Renal cortical epithelial cell (primary cell): Measurements from ENCODE around the gene CCR5AS.
"Not testable (repeated sequence)": the region's sequence is repeated elsewhere in the genome, so short reads cannot be mapped to it uniquely, and the experiment has no call there.

Experiments
- DNase-seq: peaks from one replicate; pipeline ENCODE4 v3.0.0-alpha.2; 2011; ENCODE audit warnings: low read depth

Gene CCR5AS

DNA sequence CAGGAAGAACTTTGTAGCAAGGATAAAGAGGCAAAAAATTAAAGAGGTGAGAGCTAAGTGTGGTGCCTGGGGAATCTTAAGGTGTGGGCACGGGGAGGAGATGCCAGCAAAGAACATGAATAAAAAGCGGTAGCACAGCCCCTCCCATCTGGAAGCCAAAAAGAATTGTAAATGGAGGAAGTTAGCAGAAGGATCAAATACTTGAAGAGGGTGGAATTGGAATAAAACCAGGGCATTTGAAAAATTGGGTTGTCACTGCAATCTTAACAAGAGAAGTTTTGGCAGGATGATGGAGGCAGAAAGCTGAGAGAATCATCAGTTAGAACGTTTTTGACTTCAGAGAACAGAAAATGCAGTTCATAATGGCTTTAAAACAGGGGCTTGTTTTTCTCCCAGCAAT, 50.6 kb downstream of the CCR5AS start:
- DNase-seq: no peak

DNA sequence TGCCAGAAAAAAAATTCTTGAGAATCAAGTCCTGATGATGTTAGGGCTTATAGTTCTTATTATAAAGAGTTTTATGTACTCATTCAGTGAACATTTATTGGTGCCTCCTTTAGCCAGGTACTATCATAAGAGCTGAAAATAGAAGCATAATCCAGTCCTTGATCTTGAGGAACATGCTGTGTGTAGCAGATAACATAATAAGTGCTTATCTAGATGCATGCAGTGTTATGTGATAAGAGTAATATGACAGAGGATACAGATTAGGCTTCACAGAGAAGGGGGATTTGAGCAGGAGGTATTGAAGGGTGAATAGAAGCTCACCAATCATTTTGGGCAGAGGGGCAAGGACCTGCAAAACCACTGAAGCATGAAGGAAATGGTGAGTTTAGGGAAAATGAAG, 51.9 kb downstream of the CCR5AS start:
- no peak for DNase-seq

DNA sequence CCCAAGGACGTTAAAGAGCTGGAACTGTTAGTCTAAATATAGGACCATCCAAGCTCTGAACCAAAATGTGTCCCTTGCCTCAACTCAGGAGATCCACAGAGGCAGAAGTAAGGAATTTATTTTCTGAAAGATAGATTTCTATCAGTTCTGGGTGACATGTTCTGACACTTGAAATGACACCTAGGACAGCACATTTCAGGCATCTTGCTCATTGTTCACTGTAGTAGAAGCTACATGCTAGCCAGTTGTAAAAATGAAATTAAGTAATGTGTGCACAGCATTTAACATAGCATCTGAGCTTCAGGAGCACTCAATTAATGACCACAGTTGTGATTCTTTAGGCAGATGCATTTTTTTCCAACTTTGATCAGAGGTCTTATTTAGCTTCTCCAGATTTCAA, 52.4 kb downstream of the CCR5AS start:
- no peak for DNase-seq

DNA sequence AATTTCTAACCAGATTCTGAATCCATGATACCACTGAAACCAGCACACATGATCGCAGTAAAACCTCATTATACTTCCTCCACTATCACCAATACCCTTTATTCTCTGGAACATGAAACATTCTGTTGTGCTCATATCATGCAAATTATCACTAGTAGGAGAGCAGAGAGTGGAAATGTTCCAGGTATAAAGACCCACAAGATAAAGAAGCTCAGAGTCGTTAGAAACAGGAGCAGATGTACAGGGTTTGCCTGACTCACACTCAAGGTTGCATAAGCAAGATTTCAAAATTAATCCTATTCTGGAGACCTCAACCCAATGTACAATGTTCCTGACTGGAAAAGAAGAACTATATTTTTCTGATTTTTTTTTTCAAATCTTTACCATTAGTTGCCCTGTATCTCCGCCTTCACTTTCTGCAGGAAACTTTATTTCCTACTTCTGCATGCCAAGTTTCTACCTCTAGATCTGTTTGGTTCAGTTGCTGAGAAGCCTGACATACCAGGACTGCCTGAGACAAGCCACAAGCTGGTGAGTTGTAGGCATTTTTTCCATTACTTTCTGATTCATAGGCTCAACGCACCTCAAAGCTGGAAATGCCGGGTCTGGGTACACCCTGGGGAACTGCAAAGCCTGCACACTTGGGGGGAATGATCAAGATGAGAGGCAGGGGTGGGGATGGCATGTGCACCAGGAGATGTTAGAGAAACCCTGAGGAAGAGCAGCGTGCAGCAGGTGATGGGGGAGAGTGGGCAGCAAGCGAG, 53.0 kb downstream of the CCR5AS start, which contains the start of gene CCR2:
CCR2 (plus strand) TSS at position 465 of the 764 bp plus-strand sequence. CDS start 3,417 bp downstream, outside the sequence.
- DNase-seq: no peak

DNA sequence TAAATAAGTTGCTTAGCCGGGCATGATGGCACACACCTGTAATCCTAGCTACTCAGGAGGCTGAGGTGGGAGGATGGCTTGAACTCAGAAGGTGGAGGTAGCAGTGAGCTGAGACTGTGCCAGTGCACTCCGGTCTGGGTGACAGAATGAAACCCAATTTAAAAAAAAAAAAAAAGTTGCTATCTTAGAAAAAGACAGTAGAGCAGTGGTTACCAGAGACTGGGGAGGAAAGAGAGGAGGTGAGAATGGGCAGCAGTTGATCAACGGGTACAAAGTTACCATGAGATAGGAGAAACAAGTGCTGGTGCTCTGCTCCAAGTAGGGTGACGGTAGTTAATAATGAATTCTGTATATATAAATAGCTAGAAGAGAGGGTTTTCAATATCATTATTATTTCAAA, 53.8 kb downstream of the CCR5AS start:
- no peak for DNase-seq

DNA sequence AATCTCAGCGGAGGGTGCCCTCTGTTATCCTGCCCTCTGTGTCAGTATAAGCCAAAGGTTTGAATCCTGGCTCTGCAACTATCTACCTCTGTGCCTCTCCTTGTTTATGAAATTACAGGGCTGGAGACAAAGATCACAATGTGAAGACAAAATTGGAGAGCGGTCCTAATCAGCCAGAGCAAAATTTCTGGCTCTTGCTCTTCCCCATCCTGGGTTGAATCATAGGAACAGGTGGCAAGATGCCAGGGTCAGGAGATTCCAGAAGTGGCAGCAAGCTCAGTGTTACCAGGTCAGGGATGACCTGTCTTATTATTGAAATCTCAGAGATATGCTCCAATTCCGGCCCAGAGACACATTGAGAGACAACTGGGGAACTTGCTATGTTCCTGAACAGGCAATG, 55.2 kb downstream of the CCR5AS start:
- DNase-seq: no peak

DNA sequence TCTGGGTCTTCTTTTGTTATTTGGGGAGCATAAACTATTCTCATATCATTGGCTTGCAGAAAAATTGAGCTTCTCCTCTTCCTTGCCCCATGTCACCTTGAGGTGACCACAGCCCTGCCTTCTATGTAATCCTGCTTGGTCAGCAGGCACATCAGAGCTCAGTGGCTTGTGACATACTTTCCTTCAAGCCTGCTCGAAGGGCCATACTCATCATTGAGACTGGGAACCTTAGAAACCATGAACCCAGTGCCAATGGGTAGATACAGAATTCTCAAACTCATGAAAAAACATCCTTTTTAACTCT, 56.7 kb downstream of the CCR5AS start:
- DNase-seq: no peak

DNA sequence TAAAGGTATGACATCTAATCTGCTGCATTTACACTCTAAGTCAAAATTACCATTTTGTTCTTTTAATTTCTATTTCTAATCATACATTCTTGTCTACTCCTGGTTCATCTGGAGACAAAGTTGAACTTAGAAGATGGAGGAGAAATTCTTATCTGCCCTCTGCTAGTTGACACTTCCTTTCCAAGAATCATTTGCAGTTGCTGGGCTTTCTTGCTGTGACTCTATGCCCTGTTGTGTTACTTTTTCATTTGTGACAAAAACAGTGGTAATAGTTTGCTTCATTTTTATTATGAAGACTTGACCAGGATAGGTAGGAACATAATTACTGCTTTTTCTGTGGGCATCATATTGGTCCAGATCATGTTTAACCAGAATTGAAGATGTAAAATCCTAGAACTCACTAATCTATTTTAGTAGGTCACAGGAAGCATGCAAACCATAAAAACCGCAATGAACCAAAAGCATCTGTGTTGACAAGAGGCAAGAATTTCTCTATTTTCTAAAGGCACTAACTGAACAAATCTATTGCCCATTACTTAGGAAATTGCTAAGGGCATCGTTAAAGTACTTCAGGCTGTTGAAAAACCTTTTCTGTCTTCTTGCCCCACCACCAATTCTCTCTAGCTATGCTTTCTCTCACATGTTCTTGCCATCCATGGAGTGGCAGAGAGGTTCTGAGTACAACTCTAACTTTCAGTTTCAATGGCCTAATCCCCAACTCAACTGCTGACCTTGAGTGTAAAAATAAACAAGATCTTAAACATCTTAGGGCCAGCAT, 57.2 kb downstream of the CCR5AS start:
- DNase-seq: no peak

DNA sequence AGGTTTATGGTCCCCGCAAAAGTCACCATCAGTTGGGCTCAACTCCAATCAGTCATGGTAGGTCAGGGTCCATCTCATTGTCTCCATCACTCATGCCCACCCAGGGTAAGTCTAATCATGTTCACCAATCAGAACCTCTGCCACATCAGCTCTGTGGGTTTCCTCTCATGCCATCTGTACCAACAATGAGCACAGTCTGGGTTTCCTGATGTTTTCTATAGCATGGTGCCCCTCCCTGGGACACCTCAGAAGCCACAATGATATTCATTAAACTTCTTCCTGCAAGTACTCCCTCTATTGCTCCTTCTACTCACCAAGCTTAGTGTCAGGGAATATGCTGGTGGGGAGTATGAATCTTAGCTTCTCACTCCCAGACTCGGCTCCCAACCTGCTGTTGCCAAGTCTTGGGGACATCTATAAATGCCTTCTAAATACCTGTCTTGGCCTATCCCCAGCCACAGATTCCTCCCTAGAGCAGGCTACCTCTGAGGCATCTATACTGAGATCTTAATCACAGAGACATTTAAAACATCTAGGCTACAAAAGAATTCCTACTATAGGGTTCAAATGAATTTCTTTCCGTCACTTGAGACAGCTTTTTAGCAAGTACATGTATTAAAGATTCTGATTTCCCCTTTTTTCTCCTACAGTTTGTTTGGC, 57.9 kb downstream of the CCR5AS start:
- no peak for DNase-seq

DNA sequence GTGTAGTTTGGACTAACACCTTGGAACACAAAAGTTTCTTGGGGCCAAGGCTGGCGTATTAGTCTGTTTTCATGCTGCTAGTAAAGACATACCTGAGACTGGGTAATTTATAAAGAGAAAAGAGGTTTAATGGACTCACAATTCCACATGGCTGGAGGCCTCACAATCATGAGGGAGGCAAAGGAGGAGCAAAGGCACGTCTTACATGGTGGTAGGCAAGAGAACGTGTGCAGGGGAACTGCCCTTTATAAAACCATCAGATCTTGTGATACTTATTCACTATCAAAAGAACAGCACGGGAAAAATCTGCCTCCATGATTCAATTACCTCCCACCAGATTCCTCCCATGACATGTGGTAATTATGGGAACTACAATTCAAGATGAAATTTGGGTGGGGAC, 62.4 kb downstream of the CCR5AS start:
- DNase-seq: no peak

DNA sequence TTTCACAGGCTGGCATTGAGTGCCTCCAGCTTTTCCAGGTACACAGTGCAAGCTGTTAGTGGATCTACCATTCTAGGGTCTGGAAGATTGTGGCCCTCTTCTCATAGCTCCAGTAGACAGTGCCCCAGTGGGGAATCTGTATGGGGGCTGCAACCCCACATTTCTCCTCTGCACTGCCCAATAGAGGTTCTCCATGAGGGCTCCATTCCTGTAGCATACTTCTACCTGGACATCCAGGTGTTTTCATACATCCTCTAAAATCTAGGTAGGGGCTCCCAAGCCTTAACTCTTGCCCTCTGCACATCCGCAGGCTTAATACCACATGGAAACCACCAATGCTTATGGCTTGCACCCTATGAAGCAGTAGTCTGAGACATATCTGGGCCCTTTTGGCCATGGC, 68.0 kb downstream of the CCR5AS start:
- no peak for DNase-seq

DNA sequence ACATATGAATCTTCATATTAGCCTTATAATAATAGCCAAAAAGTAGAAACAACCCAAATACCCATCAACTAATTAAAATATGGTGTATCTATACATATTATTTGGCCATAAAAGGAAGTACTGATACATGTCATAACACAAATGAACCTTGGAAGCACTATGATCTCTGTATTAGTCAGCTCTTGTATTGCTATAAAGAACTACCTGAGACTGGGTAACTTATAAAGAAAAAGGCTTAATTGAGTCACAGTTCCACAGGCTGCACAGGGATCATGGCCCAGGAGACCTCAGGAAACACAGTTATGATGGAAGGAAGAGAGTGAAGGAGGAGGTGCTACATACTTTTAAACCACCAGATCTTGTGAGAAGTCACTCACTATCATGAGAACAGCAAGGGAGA, 69.0 kb downstream of the CCR5AS start:
- DNase-seq: no peak

DNA sequence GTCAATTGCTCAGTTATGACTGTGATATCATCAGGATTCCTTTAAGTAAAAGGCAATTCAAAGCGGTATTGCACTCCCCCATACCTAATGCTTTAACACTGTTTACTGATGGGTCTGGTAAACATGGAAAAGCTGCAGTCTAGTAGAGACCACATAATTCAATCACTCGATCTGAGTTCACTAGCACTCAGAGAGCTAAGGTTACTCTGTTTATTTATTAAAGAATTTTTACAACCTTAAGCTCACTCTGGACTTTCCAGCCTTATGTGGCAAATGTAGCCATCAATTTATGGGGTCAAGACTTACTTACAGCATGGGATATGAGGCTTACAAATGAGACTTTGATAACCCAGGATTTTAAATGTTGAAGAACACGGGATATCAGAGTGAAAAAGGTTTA, 71.3 kb downstream of the CCR5AS start:
- no peak for DNase-seq

DNA sequence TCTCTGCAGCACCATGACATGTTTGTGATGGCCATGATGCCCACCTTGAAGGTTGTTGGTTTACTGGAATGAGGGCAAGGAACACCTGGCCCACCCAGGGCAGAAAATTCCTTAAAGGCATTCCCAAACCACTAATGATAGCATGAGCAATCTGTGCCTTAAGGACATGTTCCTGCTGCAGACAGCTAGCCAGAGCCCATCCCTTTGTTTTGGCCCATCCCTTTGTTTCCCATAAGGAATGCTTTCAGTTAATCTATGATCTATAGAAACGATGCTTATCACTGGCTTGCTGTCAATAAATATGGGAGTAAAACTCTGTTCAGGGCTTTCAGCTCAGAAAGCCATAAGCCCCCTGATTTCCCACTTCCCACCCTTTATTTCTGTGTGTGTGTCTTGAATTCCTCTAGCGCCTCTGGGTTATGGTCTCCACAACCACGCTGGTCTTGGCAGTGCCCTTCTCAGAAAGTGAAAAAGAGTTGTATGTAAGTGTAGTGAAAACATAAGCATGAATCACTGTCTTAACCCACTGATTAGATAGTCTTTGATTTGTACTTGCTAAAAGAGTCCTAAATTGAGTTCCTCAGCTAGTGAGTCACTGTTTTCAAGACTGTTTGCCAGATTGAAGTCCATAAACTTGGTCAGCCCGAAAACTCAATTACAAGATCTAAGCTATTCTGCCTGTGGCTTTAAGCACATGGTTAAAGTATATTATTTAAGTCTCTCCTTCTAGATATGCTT, 72.0 kb downstream of the CCR5AS start:
- peak; percentile 78 for DNase-seq

DNA sequence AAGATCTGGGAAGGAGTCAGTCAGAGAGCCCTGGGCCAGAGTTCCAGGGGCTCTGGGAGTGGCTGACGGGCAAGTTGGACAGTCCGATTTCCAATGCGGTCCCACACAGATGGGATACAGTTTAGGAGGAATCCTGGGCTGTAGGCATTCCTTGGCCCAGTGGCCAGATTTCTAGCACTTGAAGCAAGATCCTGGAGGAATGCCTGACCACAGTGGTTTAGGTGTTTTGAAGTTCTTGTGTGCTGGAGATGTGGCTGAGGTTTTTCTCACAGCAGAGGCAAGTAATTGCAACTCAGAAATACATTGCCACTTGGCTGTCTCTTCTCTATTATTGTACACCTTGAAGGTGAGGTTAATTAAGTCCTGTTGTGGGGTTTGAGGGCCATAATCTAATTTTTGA, 76.2 kb downstream of the CCR5AS start:
- DNase-seq: not testable (repeated sequence)

DNA sequence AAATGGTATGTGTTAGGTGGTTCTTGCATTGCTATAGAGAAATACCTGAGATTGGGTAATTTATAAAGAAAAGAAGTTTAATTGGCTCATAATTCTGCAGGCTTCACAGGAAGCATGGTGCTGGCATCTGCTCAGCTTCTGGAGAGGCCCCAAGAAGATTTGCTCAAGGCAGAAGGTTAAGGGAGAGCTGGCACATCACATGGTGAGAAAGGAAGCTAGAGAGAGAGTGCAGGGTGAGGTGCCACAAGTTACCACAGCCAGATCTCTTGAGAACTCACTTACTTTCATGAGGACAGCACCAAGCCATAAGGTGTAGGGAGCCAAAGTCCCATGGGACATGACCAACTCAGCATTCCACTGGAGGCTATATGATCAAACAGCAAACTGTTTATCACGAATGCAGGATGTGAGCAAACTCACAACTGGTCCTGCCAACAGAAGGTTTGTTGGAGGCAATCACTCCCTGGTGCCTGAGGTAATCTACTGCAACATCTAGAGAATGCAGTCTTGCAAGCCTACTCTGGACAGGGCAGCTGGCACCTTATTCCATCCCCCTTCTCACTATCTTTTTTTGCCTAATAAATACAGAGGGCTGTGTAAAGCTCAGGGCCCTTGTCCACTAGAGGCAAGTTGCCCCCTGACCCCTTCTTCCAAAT, 81.1 kb downstream of the CCR5AS start:
- no peak for DNase-seq

DNA sequence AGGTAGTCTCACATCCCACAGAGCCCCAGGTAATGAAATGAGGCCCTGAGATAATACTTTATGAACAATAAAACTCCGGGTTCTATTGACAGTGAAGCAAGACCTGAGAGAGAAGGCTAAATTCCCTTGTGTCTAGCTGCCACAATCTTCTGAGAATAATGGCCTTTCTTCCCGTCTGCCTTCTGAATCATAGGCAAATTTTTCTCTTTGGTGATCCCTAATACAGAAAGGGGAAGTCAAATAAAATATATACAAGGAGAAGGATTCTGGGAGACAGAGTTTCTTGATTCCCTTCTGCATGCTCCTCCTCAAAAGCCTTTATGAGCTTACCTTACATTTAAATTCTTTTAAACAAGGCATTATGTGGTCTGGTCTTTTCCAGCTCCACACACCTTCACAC, 82.8 kb downstream of the CCR5AS start:
- no peak for DNase-seq

DNA sequence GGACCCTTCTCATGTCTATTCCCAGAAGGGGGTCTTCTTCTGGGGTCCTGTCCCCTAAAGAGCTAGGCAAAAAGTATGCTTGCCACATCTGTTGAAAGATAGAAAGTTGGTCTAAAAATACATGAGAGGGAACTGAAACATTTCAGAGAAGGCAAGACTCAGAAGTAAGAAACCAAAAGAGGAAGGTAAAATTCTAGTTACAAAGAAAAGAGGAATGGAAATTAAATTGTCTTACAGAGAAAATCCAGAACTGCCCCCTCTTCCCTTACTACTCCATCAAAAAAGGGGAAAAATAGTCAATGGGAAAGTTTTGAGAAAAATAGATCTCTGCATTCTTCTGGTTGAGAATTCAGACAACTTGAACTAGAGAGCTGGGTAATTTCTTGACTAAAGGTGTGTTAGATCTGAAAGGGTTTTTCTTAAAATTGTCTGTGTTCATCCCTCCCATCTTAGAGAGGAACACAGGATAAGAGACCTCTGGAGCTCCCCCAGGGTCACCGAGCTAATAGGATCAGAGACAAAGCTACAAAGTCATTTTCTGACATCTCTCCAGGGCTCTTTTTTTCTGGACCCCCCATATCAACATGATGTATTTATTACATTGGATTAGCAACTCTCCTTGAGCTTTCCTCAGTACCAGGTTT, 85.3 kb downstream of the CCR5AS start:
- no peak for DNase-seq

DNA sequence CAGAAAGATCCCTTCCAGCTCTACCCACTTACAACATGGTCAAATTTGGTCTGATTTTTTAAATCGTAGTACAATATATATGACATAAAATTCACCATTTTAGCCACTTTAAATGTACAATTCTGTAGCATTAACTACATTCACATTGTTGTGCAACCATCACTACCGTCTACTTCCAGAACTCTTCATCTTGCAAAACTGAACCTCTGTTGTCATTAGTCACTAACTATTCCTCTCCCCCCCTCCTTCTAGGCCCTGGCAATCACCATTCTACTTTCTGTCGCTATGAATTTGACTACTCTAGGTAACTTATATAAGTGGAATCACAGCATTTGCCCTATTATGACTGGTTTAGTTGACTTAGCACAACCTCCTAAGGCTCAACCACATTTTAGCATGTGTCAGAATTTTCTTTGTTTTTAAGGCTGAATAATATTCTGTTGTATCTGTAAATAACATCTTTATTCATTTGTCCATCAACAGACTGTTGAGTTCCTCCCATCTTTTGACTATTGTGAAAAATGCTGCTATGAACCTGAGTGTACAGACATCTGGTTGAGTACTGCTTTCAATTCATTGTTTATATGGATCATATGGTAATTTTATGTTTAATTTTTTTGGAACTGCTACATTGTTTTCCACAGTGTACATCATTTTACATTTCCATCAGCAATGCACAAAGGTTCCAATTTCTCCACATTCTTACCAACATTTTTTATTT, 88.5 kb downstream of the CCR5AS start:
- no peak for DNase-seq

DNA sequence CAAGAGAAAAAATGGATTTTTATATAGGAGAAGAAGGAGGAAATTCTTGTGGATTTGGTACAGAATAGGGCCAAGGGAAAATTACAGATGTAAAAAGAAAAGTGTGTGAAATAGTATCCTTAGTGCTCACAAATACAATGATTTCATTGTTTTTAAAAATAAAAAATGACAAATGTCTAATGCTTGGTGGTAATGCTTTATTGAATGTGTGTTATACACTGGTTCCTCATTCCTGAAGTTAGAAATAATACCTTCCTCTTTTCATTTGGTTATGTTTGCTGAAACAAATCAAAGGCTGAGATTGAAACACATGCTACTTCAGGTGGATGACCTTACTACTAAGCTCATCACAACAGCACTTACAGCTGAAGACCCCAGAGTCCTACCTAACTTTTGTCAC, 90.7 kb downstream of the CCR5AS start:
- DNase-seq: no peak

DNA sequence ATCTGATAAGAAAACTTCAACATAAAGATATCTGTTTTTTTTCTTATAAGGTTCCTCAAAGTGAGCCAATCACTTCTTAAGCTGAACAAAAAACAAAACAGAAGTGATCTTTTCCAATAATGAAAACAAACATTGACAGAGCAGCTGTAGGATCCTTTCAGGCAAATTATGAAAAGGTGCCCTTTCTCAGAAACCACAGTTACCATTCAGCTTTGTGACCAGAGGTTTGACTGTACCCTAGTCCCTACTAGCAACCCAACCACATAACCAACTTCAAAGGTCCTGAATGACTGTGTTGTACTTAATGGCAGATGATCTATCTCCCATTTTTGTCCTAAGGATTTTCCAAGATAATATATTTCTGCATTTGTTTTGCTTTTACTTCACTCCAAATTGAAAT, 92.3 kb downstream of the CCR5AS start:
- DNase-seq: no peak
